C4-2B (cell line): ENCODE data around the gene CRIP2.

ENCODE experiments used
- H3K27ac ChIP-seq: fragments of 450-650 bp; 2 replicates; pipeline ENCODE4 v1.5.1; 2017
- CTCF ChIP-seq: fragments of 450-650 bp; conservative IDR thresholded peaks from 2 replicates; pipeline ENCODE4 v1.5.1; 2017; ENCODE audit warnings: mild to moderate bottlenecking
- ZFX ChIP-seq: fragments of 450-650 bp; IDR thresholded peaks from 2 replicates; pipeline ENCODE4 v1.6.1; 2017

The CRIP2 gene

DNA sequence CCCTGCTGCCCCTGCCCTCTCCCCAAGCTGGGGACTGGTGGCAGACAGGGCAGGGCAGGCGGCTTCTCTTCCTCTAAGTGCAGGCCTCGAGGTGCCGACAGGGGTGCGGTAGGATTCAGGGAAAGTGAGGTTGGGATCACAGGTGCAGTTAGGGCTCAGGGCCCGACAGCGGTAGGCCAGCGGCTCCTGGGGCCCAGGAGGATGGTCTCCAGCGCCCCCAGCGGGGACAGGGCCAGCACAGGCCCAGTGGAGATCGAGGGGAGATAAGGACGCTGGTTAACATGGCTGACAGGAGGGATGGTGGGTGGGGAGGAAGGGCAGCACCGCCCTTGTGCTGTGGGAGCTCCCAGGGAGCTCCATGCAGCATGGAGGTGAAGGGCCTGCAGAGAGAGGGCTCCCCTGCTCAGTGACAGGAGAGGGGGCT lies 11.1 kb downstream of the CRIP2 start:
- no peak overlapping the region for H3K27ac ChIP-seq
- no peak for TF ChIP-seq ZFX
- TF ChIP-seq CTCF: peak; percentile 32; the same call in 1 of the 2 replicates

DNA sequence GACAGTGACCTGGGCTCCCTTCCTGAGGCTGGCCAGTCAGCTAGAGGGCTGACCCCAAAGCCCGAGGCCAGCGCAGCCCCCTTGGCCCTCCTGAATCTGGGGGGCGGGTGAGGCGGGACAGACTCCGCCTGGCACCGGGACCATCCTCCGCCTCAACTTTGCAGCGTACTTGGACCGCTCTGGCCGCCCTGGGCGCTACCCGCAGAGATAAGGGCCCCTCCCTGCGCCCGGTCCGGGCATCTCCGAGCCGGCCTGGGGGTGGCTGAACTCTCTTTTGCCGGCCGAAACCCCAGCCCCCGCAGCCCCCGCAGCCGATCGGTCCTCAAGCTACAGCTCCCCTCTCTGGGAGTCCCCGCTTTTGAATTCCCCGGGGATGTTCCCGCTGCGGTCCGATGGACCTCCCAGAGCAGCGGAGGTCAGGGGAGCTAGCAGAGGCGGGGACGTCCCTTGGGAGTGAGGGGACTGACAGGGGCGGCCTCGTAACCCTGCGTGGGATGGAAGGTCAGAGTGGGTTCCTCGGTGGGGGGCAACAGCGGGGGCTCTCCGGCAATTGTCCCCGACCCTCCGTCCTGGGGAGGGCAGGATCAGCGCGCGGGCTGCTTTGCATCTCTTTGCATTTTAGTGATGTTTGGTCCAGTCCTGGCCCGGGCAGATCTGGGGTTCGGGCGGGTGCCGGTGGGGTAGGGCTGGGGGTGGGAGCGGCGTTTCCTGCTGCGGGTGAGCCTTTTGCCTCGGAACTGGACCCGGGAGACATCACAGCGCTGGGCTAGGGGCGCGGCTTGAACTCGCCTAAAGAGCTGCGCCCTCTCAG lies 11.7 kb downstream of the CRIP2 start, which contains the start of gene CRIP1:
Gene CRIP1, plus strand, starts transcription at position 724 of the 811 bp plus-strand sequence. CDS start 374 bp downstream, outside the sequence.
- H3K27ac ChIP-seq: no peak within 1 kb of the TSS
- TF ChIP-seq CTCF: no peak
- no peak for TF ChIP-seq ZFX

GRCh38 chr14:105486974-105487448 lies 12.4 kb downstream of the CRIP2 start:
- H3K27ac ChIP-seq: no peak overlapping the region
- TF ChIP-seq CTCF (no peak), ZFX (no peak)

DNA sequence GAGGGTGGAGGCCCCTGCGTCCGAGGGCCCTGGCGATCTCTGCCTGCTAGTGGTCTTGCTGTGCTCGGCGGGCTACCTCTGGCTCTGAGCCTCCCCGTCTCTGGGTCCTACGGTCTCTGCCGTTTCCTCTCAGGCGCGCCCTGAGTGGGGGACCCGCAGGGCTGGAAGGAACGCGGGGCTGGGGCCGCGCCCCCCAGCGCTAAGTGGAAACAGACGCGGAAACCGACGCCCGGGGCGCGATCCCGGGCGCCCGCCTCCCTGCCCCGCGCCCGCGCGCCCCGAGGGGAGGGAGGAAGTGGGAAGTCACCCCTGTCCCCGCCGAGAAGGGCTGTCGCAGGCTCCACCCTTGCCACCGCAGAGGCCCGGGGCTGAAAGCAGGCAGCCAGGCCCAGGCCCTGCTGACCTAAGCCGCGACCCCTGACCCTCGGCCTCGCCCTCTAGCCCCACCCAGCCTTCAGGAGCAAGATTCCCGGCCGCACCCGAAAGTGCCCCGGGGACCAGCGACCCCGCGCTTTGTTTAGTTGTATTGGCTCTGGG lies 12.9 kb downstream of the CRIP2 start:
- no peak overlapping the region for H3K27ac ChIP-seq
- TF ChIP-seq CTCF (no peak), ZFX (no peak)

DNA sequence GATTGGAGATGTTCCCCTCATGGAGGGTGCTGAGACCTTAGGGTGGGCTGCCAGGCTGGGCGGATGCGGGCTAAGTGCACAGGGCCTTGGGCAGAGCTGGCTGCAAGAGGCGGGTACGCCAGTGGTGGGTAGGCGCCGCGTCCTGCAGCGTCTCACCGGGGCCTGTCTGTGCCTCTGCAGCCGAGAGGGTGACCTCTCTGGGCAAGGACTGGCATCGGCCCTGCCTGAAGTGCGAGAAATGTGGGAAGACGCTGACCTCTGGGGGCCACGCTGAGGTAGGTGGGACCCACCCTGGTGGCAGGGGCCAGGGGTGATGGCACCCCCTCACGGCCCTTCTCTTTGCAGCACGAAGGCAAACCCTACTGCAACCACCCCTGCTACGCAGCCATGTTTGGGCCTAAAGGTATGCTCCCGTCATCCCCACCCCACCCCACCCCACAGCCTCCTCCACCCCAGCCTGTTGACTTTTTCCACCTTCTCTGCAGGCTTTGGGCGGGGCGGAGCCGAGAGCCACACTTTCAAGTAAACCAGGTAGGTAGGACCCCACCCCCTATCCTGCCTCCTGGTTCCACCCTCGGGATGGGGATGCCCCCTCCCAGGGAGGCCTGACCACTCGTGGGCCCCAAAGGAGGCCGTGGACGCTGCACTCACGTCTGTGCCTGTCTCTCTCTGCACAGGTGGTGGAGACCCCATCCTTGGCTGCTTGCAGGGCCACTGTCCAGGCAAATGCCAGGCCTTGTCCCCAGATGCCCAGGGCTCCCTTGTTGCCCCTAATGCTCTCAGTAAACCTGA lies 13.6 kb downstream of the CRIP2 start:
- H3K27ac ChIP-seq: no peak overlapping the region
- no peak for TF ChIP-seq CTCF
- no peak for TF ChIP-seq ZFX

DNA sequence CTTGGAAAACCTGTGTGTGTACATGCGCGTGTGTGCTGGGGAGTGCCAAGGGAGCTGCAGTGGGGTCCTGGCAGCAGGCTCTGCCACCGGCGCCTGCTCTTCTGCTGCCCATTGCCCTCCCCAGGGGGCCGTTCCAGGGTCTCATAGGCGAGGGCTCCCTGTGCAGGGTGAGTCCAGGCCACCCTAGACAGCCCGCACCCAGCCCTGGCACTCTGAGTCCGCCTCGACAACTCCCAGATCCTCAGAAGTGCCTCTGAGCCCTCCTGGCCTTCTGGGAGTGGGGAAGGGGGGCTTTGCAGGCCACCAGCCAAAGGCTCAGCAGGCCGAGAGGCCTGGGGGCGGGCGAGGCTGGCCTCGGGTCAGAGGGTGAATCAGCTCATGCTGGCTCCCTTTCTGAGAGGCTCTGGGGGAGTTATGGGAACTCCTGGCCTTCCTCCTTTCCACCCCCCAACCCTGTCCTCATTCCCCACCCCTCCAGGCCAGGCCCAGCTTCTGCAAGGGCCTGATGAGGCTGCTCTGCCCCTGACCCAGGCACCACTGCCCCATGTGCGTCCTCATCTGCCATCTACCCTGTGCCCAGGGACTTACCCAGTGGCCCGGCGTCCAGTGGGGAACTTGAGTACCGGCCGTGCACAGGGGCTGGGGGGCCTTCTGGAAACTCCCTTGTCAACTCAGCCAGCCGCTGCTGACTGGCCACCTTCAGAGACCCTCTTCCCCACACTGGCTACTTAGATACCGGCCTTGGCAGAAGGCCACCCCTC lies 14.3 kb downstream of the CRIP2 start:
- TF ChIP-seq CTCF: no peak
- no peak for TF ChIP-seq ZFX
- H3K27ac ChIP-seq: peak overlapping the region; percentile 93
